ENCODE data around the gene SNX32. TPM values are rescaled to one million over a fixed set of nuclear protein-coding genes. Genes with fewer than 3 reads are reported as not detected.
A peak's percentile ranks its signal among the peaks of the same experiment; 100 is the strongest.

SNX32 gene
- total and polyA plus RNA-seq, 9 of the 15 experiments (the other 6 are each of a cell fraction or from before 2014, with no cell fraction given) = 0.03 TPM; not detected in 7

DNA sequence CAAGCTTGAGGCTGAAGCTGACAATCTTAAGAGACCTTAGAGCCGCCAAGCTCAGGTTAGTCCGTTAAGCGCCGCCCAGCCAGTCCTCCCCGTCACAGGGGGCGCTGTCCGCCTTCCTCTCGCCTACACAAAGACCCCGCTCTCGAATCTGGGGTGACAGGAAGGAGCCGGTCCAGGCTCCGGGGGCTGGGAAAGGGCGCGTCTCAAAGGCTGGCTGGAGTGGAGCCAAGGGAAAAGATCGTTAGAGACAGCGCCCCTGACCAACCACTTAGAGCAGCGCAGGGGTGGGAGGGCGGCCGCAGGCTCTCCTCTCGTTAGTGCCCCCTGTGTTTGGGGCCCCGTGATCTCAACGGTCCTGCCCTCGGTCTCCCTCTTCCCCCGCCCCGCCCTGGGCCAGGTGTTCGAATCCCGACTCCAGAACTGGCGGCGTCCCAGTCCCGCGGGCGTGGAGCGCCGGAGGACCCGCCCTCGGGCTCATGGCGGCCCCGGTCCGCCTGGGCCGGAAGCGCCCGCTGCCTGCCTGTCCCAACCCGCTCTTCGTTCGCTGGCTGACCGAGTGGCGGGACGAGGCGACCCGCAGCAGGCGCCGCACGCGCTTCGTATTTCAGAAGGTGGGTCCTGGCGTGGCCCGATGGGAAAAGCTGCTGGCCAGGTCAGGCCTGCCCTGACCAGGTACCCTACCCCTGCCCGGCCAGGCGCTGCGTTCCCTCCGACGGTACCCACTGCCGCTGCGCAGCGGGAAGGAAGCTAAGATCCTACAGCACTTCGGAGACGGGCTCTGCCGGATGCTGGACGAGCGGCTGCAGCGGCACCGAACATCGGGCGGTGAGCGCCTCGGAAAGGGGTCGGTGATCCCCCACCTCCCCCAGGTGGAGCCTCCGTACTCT lies 26.8 kb downstream of the SNX32 start, which contains the start of gene MUS81 (continued):
- TF ChIP-seq RBM15 (IDR thresholded peaks at IDR 0.05; ENCODE audit: insufficient read depth, low read length) (no peak), U2AF1 (optimal IDR thresholded peaks at IDR 0.05; ENCODE audit: low read depth, low read length) (peak; percentile 61), TRIM28 (IDR thresholded peaks at IDR 0.05) (no peak; the same call in 1 of the 2 replicates), CBX8 (IDR thresholded peaks at IDR 0.05; ENCODE audit: borderline replicate concordance, extremely low read depth, low read depth, low read length, poor library complexity, severe bottlenecking) (no peak), USF2 (CRISPR knock-in tag; IDR thresholded peaks at IDR 0.05) (no peak; the same call in 1 of the 2 replicates), RFX1 (IDR thresholded peaks at IDR 0.05) (no peak), ATF3 (IDR thresholded peaks at IDR 0.05) (no peak), ATF3 (CRISPR knock-in tag; conservative IDR thresholded peaks at IDR 0.05) (0 out of 2 replicates have a peak, but pooled peaks have one; percentile 77), NCOA6 (IDR thresholded peaks at IDR 0.05) (no peak), KLF10 (CRISPR knock-in tag; IDR thresholded peaks at IDR 0.05) (no peak)
- TF ChIP-seq, protein P1, sequence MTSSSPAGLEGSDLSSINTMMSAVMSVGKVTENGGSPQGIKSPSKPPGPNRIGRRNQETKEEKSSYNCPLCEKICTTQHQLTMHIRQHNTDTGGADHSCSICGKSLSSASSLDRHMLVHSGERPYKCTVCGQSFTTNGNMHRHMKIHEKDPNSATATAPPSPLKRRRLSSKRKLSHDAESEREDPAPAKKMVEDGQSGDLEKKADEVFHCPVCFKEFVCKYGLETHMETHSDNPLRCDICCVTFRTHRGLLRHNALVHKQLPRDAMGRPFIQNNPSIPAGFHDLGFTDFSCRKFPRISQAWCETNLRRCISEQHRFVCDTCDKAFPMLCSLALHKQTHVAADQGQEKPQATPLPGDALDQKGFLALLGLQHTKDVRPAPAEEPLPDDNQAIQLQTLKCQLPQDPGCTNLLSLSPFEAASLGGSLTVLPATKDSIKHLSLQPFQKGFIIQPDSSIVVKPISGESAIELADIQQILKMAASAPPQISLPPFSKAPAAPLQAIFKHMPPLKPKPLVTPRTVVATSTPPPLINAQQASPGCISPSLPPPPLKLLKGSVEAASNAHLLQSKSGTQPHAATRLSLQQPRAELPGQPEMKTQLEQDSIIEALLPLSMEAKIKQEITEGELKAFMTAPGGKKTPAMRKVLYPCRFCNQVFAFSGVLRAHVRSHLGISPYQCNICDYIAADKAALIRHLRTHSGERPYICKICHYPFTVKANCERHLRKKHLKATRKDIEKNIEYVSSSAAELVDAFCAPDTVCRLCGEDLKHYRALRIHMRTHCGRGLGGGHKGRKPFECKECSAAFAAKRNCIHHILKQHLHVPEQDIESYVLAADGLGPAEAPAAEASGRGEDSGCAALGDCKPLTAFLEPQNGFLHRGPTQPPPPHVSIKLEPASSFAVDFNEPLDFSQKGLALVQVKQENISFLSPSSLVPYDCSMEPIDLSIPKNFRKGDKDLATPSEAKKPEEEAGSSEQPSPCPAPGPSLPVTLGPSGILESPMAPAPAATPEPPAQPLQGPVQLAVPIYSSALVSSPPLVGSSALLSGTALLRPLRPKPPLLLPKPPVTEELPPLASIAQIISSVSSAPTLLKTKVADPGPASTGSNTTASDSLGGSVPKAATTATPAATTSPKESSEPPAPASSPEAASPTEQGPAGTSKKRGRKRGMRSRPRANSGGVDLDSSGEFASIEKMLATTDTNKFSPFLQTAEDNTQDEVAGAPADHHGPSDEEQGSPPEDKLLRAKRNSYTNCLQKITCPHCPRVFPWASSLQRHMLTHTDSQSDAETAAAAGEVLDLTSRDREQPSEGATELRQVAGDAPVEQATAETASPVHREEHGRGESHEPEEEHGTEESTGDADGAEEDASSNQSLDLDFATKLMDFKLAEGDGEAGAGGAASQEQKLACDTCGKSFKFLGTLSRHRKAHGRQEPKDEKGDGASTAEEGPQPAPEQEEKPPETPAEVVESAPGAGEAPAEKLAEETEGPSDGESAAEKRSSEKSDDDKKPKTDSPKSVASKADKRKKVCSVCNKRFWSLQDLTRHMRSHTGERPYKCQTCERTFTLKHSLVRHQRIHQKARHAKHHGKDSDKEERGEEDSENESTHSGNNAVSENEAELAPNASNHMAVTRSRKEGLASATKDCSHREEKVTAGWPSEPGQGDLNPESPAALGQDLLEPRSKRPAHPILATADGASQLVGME (CRISPR knock-in tag; IDR thresholded peaks at IDR 0.05) = no peak; the same call in 1 of the 2 replicates
- TF ChIP-seq, protein P2, sequence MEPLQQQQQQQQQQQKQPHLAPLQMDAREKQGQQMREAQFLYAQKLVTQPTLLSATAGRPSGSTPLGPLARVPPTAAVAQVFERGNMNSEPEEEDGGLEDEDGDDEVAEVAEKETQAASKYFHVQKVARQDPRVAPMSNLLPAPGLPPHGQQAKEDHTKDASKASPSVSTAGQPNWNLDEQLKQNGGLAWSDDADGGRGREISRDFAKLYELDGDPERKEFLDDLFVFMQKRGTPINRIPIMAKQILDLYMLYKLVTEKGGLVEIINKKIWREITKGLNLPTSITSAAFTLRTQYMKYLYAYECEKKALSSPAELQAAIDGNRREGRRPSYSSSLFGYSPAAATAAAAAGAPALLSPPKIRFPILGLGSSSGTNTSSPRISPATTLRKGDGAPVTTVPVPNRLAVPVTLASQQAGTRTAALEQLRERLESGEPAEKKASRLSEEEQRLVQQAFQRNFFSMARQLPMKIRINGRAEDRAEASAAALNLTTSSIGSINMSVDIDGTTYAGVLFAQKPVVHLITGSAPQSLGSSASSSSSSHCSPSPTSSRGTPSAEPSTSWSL (CRISPR knock-in tag; IDR thresholded peaks at IDR 0.05; ENCODE audit: borderline replicate concordance) = 0 out of 2 replicates have a peak, but pooled peaks have one; percentile 58
- TF ChIP-seq, protein P3, sequence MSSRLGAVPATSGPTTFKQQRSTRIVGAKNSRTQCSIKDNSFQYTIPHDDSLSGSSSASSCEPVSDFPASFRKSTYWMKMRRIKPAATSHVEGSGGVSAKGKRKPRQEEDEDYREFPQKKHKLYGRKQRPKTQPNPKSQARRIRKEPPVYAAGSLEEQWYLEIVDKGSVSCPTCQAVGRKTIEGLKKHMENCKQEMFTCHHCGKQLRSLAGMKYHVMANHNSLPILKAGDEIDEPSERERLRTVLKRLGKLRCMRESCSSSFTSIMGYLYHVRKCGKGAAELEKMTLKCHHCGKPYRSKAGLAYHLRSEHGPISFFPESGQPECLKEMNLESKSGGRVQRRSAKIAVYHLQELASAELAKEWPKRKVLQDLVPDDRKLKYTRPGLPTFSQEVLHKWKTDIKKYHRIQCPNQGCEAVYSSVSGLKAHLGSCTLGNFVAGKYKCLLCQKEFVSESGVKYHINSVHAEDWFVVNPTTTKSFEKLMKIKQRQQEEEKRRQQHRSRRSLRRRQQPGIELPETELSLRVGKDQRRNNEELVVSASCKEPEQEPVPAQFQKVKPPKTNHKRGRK (tag; IDR thresholded peaks at IDR 0.05) = no peak
